ENCODE results near the gene CDK3.

Gene CDK3

DNA sequence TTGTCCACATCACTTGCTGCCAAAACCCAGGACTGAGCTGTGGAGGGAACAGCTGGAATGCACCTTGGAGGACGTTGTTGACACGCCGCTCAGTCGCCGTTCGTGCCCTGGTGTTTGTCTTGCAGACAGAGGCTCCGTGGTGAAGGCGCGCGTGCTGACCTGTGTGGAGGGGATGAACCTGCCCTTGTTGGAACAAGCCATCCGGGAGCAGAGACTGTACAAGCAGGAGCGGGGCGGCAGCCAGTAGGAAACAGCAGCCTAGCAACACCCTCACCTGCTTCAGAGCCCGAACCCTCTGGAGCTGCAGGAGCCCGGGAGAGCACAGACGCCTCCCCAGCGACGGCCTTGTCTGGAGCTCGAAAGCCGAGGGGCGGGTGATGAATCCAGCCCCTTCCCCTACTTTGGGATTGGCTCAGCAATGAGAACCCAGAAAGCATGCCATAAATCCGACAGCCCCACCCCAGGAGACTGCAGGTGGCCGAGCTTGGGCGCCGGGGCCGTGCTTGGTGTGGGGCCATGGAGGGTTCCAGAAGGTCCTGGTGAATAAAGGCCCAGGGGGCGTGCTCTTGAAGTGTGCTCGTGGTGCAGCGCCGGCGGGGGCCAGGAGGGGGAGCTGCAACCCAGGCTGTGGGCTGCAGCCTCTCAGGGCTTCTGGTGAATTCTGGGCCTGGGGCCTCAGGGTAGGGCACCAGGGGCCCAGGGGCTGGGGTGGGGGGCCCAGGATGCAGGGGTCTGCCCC lies 470 bp upstream of the CDK3 start:
- Histone ChIP-seq H3K4me1 (ENCODE audit: insufficient read depth, low read length, severe bottlenecking) (peaks cover 10% of the 10 kb centered on the region), H3K79me2 (ENCODE audit: insufficient read depth, low read length) (no peaks in the 10 kb centered on the region), H3K9me3 (ENCODE audit: low read length) (no peaks in the 10 kb centered on the region), H3F3A (ENCODE audit: insufficient read depth, low read length) (no peaks in the 10 kb centered on the region), H3K4me3 (ENCODE audit: low read depth, low read length, poor library complexity, severe bottlenecking) (no peak overlapping the region), H3K9ac (ENCODE audit: low read length) (no peak overlapping the region), H3K27ac (ENCODE audit: low read depth, low read length, poor library complexity, severe bottlenecking) (no peak overlapping the region), H4K20me1 (ENCODE audit: insufficient read depth, low read length) (no peaks in the 10 kb centered on the region), H3K4me2 (ENCODE audit: low read length) (no peak overlapping the region), H3K9me2 (ENCODE audit: low read depth, low read length) (no peaks in the 10 kb centered on the region), H3K36me3 (ENCODE audit: insufficient read depth, low read length) (no peaks in the 10 kb centered on the region), H3K27me3 (ENCODE audit: insufficient read depth, low read length) (no peaks in the 10 kb centered on the region), H2AFZ (ENCODE audit: low read length) (no peak overlapping the region)
- TF ChIP-seq, protein P1, sequence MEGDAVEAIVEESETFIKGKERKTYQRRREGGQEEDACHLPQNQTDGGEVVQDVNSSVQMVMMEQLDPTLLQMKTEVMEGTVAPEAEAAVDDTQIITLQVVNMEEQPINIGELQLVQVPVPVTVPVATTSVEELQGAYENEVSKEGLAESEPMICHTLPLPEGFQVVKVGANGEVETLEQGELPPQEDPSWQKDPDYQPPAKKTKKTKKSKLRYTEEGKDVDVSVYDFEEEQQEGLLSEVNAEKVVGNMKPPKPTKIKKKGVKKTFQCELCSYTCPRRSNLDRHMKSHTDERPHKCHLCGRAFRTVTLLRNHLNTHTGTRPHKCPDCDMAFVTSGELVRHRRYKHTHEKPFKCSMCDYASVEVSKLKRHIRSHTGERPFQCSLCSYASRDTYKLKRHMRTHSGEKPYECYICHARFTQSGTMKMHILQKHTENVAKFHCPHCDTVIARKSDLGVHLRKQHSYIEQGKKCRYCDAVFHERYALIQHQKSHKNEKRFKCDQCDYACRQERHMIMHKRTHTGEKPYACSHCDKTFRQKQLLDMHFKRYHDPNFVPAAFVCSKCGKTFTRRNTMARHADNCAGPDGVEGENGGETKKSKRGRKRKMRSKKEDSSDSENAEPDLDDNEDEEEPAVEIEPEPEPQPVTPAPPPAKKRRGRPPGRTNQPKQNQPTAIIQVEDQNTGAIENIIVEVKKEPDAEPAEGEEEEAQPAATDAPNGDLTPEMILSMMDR (IDR thresholded peaks at IDR 0.05; ENCODE audit: low read length): peak; percentile 84
- no peak for TF ChIP-seq EZH2 (IDR thresholded peaks at IDR 0.05; ENCODE audit: borderline replicate concordance, low read length)

GRCh38 chr17:76002100-76002499 lies 1.4 kb downstream of the CDK3 start:
- no peak overlapping the region for H3K4me2 ChIP-seq (ENCODE audit: low read length)
- H3K9me2 ChIP-seq (ENCODE audit: low read depth, low read length): no peaks in the 10 kb centered on the region
- H3K4me1 ChIP-seq (ENCODE audit: insufficient read depth, low read length, severe bottlenecking): peaks cover 4% of the 10 kb centered on the region
- no peak overlapping the region for H3K9ac ChIP-seq (ENCODE audit: low read length)
- TF ChIP-seq EZH2 (IDR thresholded peaks at IDR 0.05; ENCODE audit: borderline replicate concordance, low read length): no peak
- TF ChIP-seq, protein P1 (IDR thresholded peaks at IDR 0.05; ENCODE audit: low read length): no peak
- no peaks in the 10 kb centered on the region for H3K27me3 ChIP-seq (ENCODE audit: insufficient read depth, low read length)
- no peak overlapping the region for H3K4me3 ChIP-seq (ENCODE audit: low read depth, low read length, poor library complexity, severe bottlenecking)
- H3K79me2 ChIP-seq (ENCODE audit: insufficient read depth, low read length): no peaks in the 10 kb centered on the region
- no peaks in the 10 kb centered on the region for H3K36me3 ChIP-seq (ENCODE audit: insufficient read depth, low read length)
- H3K27ac ChIP-seq (ENCODE audit: low read depth, low read length, poor library complexity, severe bottlenecking): no peak overlapping the region
- H3K9me3 ChIP-seq (ENCODE audit: low read length): no peaks in the 10 kb centered on the region
- no peak overlapping the region for H2AFZ ChIP-seq (ENCODE audit: low read length)
- no peaks in the 10 kb centered on the region for H4K20me1 ChIP-seq (ENCODE audit: insufficient read depth, low read length)
- no peaks in the 10 kb centered on the region for H3F3A ChIP-seq (ENCODE audit: insufficient read depth, low read length)

GRCh38 chr17:76003915-76004314 lies 3.3 kb downstream of the CDK3 start:
- Histone ChIP-seq H4K20me1 (ENCODE audit: insufficient read depth, low read length) (no peaks in the 10 kb centered on the region), H3K9ac (ENCODE audit: low read length) (no peak overlapping the region), H3K27me3 (ENCODE audit: insufficient read depth, low read length) (no peaks in the 10 kb centered on the region), H3K9me2 (ENCODE audit: low read depth, low read length) (no peaks in the 10 kb centered on the region), H3K27ac (ENCODE audit: low read depth, low read length, poor library complexity, severe bottlenecking) (no peak overlapping the region), H3K9me3 (ENCODE audit: low read length) (no peaks in the 10 kb centered on the region), H3K36me3 (ENCODE audit: insufficient read depth, low read length) (no peaks in the 10 kb centered on the region), H3K79me2 (ENCODE audit: insufficient read depth, low read length) (no peaks in the 10 kb centered on the region), H2AFZ (ENCODE audit: low read length) (no peak overlapping the region), H3K4me2 (ENCODE audit: low read length) (no peak overlapping the region), H3F3A (ENCODE audit: insufficient read depth, low read length) (no peaks in the 10 kb centered on the region), H3K4me3 (ENCODE audit: low read depth, low read length, poor library complexity, severe bottlenecking) (no peak overlapping the region), H3K4me1 (ENCODE audit: insufficient read depth, low read length, severe bottlenecking) (peaks cover 4% of the 10 kb centered on the region)
- no peak for TF ChIP-seq EZH2 (IDR thresholded peaks at IDR 0.05; ENCODE audit: borderline replicate concordance, low read length)
- TF ChIP-seq, protein P1 (IDR thresholded peaks at IDR 0.05; ENCODE audit: low read length): no peak
